SJCRH30 (cell line): ENCODE measurements around the gene HPD. TPM values are rescaled to one million over a fixed set of nuclear protein-coding genes. Genes with fewer than 3 reads are reported as not detected.
"Not testable (repeated sequence)": the region's sequence is repeated elsewhere in the genome, so short reads cannot be mapped to it uniquely, and the experiment has no call there.

Experiments used
- DNase-seq, 2 experiments: peaks; one replicate each; pipeline ENCODE4 v3.0.0-alpha.2; 2015 to 2020
- H3K27ac ChIP-seq: fragments of 250-450 bp; sonication (Bioruptor Pico); 2 replicates; pipeline ENCODE4 v1.5.1; 2020; ENCODE audit warnings: mild to moderate bottlenecking, moderate library complexity
- H3K27me3 ChIP-seq: fragments of 250-450 bp; sonication (Bioruptor Pico); 2 replicates; pipeline ENCODE4 v1.5.1; 2020; ENCODE audit warnings: mild to moderate bottlenecking, moderate library complexity
- H3K36me3 ChIP-seq: fragments of 250-450 bp; sonication (Bioruptor Pico); 2 replicates; pipeline ENCODE4 v1.5.1; 2020; ENCODE audit warnings: mild to moderate bottlenecking, moderate library complexity
- H3K4me1 ChIP-seq: fragments of 250-450 bp; sonication (Bioruptor Pico); 2 replicates; pipeline ENCODE4 v1.5.1; 2020; ENCODE audit warnings: mild to moderate bottlenecking, moderate library complexity
- H3K4me3 ChIP-seq: fragments of 250-450 bp; sonication (Bioruptor Pico); 2 replicates; pipeline ENCODE4 v1.5.1; 2020; ENCODE audit warnings: mild to moderate bottlenecking, moderate library complexity
- H3K9me3 ChIP-seq: fragments of 250-450 bp; sonication (Bioruptor Pico); replicated peaks from 2 replicates; pipeline ENCODE4 v1.5.1; 2020; ENCODE audit warnings: mild to moderate bottlenecking, moderate library complexity
- total RNA-seq: library from RNA; depleted of rRNA; stranded (reverse); fragments of >200 nt; shearing (Covaris generic); gene quantifications from 2 replicates; pipeline ENCODE4 v1.2.3, GENCODE V29; 2014

The HPD gene
- total RNA-seq, 1 experiment from 2014 or later: not detected

DNA sequence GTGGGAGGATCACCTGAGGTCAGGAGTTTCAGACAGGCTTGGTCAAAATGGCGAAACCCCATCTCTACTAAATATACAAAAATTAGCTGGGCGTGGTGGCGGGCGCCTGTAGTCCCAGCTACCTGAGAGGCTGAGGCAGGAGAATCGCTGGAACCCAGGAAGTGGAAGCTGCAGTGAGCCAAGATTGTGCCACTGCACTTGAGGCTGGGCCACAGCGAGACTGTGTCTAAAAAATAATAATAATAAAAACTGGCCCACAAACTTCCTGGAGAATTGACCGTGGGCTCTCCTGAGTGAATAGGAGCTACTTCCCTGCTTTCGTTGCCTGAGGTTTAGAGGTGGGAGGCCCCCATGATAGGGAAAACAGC, 17.4 kb upstream of the HPD start:
- not testable (repeated sequence) for H3K27me3 ChIP-seq, H3K9me3 ChIP-seq, DNase-seq, H3K4me3 ChIP-seq, H3K27ac ChIP-seq, H3K36me3 ChIP-seq, H3K4me1 ChIP-seq

DNA sequence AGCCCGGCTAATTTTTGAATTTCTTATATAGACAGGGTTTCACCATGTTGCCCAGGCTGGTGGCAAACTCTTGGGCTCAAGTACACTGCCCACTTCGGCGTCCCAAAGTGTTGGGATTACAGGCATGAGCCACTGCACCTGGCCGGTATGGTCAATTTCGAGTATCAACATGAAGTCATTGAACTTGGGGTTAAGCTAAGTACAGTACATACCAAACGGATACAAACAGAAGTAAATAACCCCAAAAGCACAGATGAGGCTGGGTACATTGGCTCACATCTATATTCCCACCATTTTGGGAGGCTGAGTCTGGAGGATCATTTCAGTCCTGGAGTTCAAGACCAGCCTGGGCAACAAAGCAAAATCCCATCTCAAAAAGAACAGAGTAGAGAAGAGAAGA, 16.9 kb upstream of the HPD start:
- DNase-seq: no peak
- Histone ChIP-seq H3K4me3 (no peak overlapping the region), H3K9me3 (no peaks in the 10 kb centered on the region), H3K4me1 (no peaks in the 10 kb centered on the region; the same call in 1 of the 2 replicates), H3K36me3 (no peaks in the 10 kb centered on the region), H3K27me3 (no peaks in the 10 kb centered on the region), H3K27ac (no peak overlapping the region)

DNA sequence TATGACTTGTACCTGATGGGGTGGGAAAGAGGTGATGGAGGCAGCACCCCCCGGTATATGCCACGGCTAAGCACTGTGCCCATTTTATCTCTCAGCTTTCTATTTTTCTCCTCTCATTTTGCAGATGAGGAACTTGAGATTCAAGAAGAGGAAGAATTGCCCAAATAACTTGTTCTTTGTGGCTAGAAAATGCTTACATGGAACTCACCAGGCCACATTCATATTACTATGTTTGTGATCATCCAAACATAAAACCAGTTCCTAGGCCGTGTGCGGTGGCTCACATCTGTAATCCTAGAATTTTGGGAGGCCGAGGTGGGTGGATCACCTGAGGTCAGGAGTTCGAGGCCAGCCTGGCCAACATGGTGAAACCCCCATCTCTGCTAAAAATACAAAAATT, 15.4 kb upstream of the HPD start:
- Histone ChIP-seq H3K9me3 (no peaks in the 10 kb centered on the region), H3K36me3 (no peaks in the 10 kb centered on the region), H3K27me3 (no peaks in the 10 kb centered on the region), H3K4me3 (no peak overlapping the region), H3K27ac (no peak overlapping the region), H3K4me1 (no peaks in the 10 kb centered on the region; the same call in 1 of the 2 replicates)
- DNase-seq: no peak

DNA sequence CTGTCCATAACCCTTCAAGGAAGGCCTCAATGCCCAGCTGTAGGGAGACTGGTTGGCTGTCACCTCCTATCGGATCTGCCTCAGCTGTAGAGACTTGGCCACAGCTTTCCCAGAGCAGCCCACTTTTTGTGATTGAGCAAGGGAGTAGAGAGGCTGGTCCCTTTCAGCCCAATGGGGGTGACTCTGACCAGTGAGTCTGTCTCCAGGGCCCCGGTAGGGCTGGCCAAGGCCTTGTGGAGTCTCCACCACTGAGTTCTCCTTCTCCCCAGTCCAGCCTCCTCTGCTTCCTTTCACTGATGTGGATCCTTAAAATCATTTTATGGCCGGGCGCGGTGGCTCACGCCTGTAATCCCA, 14.5 kb upstream of the HPD start:
- no peak for DNase-seq
- H3K4me1 ChIP-seq: no peaks in the 10 kb centered on the region; the same call in 1 of the 2 replicates
- H3K9me3 ChIP-seq: no peaks in the 10 kb centered on the region
- no peak overlapping the region for H3K4me3 ChIP-seq
- H3K36me3 ChIP-seq: no peaks in the 10 kb centered on the region
- H3K27ac ChIP-seq: no peak overlapping the region
- H3K27me3 ChIP-seq: no peaks in the 10 kb centered on the region

DNA sequence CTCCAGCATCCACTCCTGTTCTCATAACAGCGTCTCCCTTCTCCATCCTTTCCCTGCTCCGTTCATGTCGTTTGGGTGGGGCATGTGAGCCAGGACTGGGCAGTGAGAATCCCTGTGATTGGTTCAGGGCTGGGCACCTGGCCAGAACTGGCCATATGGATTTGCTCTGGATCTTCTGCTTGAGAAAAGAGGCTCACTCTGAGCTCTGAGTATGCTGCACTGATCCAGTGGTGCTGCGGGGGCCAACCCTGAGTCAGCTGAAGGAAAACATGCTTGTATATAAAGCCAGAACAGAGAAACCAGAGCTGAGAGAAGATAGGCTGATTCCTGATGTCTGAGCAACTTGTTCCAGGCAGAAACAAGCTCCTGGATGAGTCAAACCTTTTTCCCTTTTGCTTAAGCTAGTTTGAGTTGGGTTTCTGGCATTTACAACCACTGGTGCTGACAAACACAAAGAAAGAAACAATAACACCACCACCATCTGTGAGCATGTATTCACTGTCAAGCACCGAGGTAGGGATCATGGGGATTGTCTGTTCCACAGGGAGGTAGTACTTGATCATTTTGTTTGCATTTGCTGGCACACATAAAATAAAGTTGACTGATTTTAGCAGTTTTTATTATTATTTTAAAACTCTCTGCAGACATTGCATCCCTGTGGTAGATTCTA, 14.0 kb upstream of the HPD start:
- Histone ChIP-seq H3K27me3 (no peaks in the 10 kb centered on the region), H3K36me3 (no peaks in the 10 kb centered on the region), H3K4me1 (no peaks in the 10 kb centered on the region; the same call in 1 of the 2 replicates), H3K9me3 (no peaks in the 10 kb centered on the region), H3K4me3 (no peak overlapping the region), H3K27ac (no peak overlapping the region)
- DNase-seq: peak; percentile 30 to 55

DNA sequence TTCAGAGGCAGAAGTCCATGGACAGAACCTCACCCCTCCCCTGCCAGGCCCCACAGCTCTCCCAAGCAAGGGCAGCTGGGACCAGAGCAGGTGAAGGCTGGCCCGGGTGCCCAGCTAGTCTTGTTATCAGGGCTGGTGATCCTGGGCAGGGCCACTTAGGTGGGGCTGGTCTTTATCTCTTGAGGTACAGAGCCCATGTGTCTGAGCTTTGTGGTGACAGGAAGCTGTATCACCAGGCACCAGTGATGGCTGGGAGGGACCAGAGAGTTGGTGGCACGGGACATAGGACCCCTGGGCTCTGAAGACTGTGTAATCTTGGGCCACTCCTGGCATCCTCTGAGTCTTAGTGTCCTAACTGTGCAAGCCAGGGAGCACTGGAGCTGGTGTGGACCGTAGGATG, 12.8 kb upstream of the HPD start:
- Histone ChIP-seq H3K4me1 (no peaks in the 10 kb centered on the region; the same call in 1 of the 2 replicates), H3K9me3 (no peaks in the 10 kb centered on the region), H3K4me3 (no peak overlapping the region), H3K27me3 (no peaks in the 10 kb centered on the region), H3K36me3 (no peaks in the 10 kb centered on the region), H3K27ac (no peak overlapping the region)
- no peak for DNase-seq

DNA sequence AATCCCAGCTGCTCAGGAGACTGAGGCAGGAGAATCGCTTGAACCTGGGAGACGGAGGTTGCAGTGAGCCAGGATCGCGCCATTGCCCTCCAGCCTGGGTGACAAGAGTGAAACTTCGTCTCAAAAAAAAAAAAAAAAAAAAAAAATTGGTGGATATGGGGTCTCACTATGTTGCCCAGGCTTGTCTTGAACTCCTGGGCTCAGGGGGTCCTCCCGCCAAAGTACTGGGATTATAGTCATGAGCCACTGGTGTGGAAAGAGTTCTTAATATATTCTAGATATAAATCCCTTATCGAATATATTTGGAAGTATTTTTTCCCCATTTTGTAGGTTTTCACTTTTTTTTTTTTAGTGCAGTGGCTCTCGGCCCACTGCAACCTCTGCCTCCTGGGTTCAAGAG, 10.6 kb upstream of the HPD start:
- not testable (repeated sequence) for DNase-seq, H3K9me3 ChIP-seq, H3K4me1 ChIP-seq, H3K27ac ChIP-seq, H3K36me3 ChIP-seq, H3K4me3 ChIP-seq, H3K27me3 ChIP-seq

DNA sequence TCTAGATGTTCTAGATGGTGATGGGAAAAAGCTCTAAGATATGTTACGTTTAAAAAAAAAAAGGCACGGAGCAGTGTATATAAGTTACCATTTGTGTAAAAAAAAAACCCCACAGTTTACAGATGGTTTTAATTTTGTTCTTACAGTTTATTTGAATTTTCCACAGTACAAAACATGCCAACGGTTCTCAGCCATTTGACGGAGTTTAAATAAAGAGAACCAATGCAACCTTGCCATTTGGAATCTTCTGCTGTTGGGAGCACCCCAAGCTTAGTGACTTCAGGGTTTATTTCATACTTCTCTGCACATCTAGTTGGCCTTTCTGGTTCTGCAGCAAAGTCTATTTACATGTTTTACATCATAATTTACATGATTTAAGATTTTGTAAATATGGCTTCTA, 7.7 kb upstream of the HPD start:
- no peaks in the 10 kb centered on the region for H3K27me3 ChIP-seq
- no peak overlapping the region for H3K4me3 ChIP-seq
- no peak for DNase-seq
- H3K4me1 ChIP-seq: peaks cover 6% of the 10 kb centered on the region
- no peaks in the 10 kb centered on the region for H3K9me3 ChIP-seq
- H3K36me3 ChIP-seq: no peaks in the 10 kb centered on the region
- no peak overlapping the region for H3K27ac ChIP-seq

DNA sequence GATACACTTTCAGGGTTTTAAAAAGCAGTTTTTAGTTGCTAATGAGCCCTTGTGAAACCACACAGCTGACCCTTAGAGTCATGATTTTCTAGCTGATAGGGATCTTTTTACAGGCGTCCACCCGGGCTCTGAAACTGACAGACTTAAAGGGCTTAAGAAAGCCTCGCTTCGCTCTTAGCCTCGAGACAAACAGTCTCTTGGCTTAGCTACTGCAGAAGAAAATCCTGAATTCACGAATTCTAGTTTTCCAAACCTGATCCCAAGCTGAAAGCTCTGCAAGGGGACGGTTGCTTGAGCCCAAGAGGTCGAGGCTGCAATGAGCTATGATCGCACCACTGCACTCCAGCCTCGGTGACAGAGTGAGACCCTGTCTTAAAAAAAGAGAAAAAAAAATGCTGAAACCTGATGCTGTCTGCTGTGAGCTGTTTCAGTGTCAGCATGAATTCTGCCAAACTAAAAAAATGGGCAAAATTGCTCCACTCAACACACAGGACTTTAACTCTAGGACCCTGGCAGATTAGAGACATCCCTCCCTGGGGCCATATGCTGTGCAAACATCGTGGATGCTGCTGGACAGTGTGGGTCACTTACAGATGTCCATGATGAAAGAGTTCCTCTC, 3.1 kb upstream of the HPD start:
- peak overlapping the region; percentile 28 for H3K4me3 ChIP-seq
- H3K27me3 ChIP-seq: no peaks in the 10 kb centered on the region
- H3K27ac ChIP-seq: no peak overlapping the region
- peak; percentile 39 to 61 for DNase-seq
- H3K36me3 ChIP-seq: no peaks in the 10 kb centered on the region
- peaks cover 20% of the 10 kb centered on the region for H3K4me1 ChIP-seq
- H3K9me3 ChIP-seq: no peaks in the 10 kb centered on the region

DNA sequence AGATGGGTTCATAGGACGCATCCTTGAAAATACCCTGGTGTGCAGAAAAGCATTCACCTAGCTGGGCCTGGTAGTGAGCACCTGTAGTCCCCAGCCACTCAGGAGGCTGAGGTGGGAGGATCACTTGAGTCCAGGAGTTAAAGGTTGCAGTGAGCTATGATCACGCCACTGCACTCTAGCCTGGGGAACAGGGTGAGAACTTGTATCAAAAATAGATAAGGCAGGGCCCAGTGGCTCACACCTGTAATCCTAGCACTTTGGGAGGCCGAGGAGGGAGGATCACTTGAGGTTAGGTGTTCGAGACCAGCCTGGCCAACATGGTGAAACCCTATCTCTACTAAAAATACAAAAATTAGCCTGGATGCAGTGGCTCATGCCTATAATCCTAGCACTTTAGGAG, 2.0 kb upstream of the HPD start:
- H3K4me1 ChIP-seq: peaks cover 20% of the 10 kb centered on the region
- H3K4me3 ChIP-seq: not testable (repeated sequence)

DNA sequence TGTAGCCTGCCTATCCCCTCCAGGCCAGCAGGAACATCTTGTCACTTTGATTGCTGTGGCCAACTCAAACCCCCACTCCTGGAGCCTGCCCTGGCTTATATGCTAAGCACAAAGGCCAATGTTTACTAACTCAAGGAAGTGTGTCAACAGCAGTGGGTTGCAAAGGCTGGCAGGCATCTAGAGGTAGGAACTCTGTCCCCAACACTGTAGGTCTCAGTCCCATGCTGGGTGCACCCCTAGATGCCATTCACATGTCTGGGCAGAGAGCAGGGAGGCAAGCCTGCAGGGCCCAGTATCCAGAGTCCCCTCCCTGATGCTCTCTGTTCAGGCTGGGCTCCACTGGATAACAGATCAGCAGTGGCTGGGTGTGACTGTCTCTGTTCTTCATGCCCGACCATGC, 1.6 kb upstream of the HPD start:
- Histone ChIP-seq H3K36me3 (no peaks in the 10 kb centered on the region), H3K4me3 (no peak overlapping the region), H3K4me1 (peaks cover 20% of the 10 kb centered on the region), H3K27ac (no peak overlapping the region), H3K27me3 (no peaks in the 10 kb centered on the region), H3K9me3 (no peaks in the 10 kb centered on the region)
- DNase-seq: no peak

More for the DNA sequence above, 2.0 kb upstream of the HPD start:
- not testable (repeated sequence) for H3K9me3 ChIP-seq, H3K27me3 ChIP-seq, H3K27ac ChIP-seq, H3K36me3 ChIP-seq, DNase-seq

DNA sequence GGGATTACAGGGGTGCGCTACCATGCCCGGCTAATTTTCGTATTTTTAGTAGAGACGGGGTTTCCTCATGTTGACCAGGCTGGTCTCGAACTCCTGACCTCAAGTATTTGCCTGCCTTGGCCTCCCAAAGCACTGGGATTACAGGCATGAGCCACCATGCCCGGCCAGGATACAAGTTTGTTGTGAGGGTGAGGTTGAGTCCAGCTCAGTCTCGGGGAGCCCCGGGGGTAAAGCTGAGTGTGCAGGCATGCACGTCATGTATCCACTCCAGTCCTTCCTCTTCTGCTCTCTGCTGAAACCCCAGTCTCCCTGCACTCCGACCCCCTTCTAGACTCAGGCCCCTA, 369 bp downstream of the HPD start:
- DNase-seq: no peak
- H3K4me3 ChIP-seq: no peak overlapping the region
- no peaks in the 10 kb centered on the region for H3K36me3 ChIP-seq
- no peaks in the 10 kb centered on the region for H3K27me3 ChIP-seq
- H3K4me1 ChIP-seq: peaks cover 20% of the 10 kb centered on the region
- H3K27ac ChIP-seq: no peak overlapping the region
- no peaks in the 10 kb centered on the region for H3K9me3 ChIP-seq

DNA sequence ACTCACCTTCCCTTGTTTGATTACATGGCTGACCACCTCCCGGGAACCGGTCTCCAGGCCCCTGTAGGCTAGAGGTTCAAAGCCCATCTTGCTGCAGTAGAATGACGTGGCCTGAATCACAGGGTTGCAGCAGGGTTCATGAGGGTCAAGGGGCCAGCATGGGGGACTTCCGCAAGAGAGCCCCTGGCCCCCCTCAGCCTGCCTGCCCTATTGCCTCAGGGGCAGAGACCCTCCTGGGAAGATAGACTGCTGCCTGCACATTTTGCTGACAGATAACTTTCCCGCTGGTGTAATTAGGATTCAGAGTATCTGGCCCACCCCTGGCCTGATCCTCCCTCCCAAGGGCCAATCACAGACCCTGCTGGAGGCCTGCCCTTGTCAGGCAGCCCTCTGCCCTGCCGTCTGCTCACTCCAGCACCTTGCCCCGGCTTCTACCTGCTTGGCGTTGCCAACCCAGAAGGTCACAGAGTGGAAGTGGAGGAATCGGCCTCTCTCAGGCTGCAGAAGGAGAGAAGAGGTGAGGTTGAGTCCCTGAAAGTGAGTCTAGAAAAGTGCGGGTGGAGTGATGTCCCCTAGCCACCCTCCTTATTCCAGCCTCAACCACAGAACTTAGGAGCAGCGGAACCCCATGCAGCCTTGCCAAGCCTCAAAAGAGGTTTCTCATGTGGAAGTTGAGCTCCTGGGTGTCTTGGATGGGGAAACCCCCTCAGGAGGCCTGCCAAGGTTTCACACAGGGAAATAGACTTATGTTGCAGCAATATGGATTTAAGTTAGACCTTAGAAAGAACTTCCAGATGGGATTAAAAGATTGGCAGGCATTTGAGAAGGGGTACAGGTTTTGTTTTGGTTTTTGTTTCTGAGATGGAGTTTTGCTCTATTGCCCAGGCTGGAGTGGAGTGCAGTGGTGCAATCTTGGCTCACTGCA, 1.1 kb downstream of the HPD start:
- Histone ChIP-seq H3K9me3 (no peaks in the 10 kb centered on the region), H3K4me3 (no peak overlapping the region)
- DNase-seq: no peak

DNA sequence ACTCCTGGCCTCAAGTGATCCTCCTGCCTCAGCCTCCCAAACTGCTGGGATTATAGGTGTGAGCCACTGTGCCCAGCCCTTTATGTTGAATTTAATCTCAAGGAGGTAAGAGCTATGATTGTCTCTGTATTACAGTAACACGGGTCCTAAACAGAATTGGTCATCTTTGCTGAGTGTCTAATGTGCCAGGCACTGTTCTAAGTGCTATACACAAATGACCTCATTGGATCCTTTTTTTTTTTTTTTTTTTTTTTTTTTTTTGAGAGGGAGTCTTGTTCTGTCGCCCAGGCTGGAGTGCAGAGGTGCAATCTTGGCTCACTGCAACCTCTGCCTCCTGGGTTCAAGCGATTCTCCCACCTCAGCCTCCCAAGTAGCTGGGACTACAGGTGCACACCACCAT, 6.3 kb downstream of the HPD start:
- not testable (repeated sequence) for DNase-seq, H3K9me3 ChIP-seq, H3K36me3 ChIP-seq, H3K4me1 ChIP-seq, H3K4me3 ChIP-seq, H3K27me3 ChIP-seq, H3K27ac ChIP-seq

More for the DNA sequence above, 1.1 kb downstream of the HPD start:
- no peaks in the 10 kb centered on the region for H3K36me3 ChIP-seq
- H3K4me1 ChIP-seq: peaks cover 20% of the 10 kb centered on the region
- H3K27ac ChIP-seq: no peak overlapping the region
- H3K27me3 ChIP-seq: no peaks in the 10 kb centered on the region

DNA sequence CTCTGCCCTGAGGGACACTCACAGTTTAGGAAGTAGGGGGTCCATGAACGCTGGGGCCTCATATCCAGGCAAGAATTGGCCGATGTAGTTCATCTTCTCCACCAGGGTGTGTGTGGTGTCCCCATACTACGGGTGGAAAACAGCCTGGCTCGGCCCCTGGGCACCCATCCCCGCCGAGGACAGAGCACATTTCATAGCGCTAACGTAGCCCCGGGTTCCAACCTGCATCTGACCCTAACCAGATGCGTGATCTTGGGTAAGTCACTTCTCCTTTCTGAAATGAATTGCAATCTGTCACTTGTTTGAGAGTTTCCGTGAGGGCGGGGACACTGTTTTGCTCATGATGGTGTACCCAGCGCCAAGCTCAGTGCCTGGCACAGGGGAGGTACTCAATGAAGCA, 9.0 kb downstream of the HPD start:
- no peaks in the 10 kb centered on the region for H3K36me3 ChIP-seq
- H3K9me3 ChIP-seq: no peaks in the 10 kb centered on the region
- no peak overlapping the region for H3K4me3 ChIP-seq

More for the DNA sequence above, 9.0 kb downstream of the HPD start:
- Histone ChIP-seq H3K27me3 (no peaks in the 10 kb centered on the region), H3K4me1 (no peaks in the 10 kb centered on the region), H3K27ac (no peak overlapping the region)
- DNase-seq: no peak
